K562 (cell line): ENCODE data around the gene TRNAU1AP. TPM values are rescaled to one million over a fixed set of nuclear protein-coding genes. Genes with fewer than 3 reads are reported as not detected.

Experiments
- CHD7 ChIP-seq: fragments of 200-600 bp; sonication (generic); IDR thresholded peaks from one replicate; pipeline ENCODE4 v1.6.1; 2012; ENCODE audit warnings: mild to moderate bottlenecking, low read depth, low read length, inconsistent platforms
- PHF21A ChIP-seq: fragments of 450-650 bp; IDR thresholded peaks from 2 replicates; pipeline ENCODE4 v1.6.1; 2017; ENCODE audit warnings: low read depth, borderline replicate concordance
- THAP12 ChIP-seq: fragments of 250-450 bp; sonication (Bioruptor Pico); IDR thresholded peaks from 2 replicates; pipeline ENCODE4 v1.9.0; 2021; ENCODE audit warnings: mild to moderate bottlenecking, inconsistent platforms
- ZBED1 ChIP-seq: IDR thresholded peaks from 2 replicates; pipeline ENCODE4 v1.6.1; 2014
- ZNF133 ChIP-seq: fragments of 250-450 bp; sonication (Bioruptor Pico); IDR thresholded peaks from 2 replicates; pipeline ENCODE4 v1.4.0; 2020; ENCODE audit warnings: mild to moderate bottlenecking
- ZNF668 ChIP-seq: fragments of 250-450 bp; sonication (Bioruptor Pico); IDR thresholded peaks from 2 replicates; pipeline ENCODE4 v1.8.0; 2022; ENCODE audit warnings: mild to moderate bottlenecking, inconsistent platforms
- polyA plus RNA-seq, 8 experiments: library from polyadenylated mRNA; depleted of rRNA in 4 of 8; stranded (reverse) in 5 of 8; unstranded in 3 of 8; fragments of >200 nt; fragmentation: Nextera tagmentation in 2 of 8; fragmentation: Illumina TruSeq in 1 of 8; extraction: Ambion mirVana in 2 of 8; extraction: Trizol in 1 of 8; gene quantifications; 2 replicates each; pipeline versions ENCODE4 v1.2.1 to v1.2.3, GENCODE V29; 2011 to 2014; ENCODE audit warnings: inconsistent platforms in 1 of 8, missing spikeins in 1 of 8
- total RNA-seq, 7 experiments: library from RNA; depleted of rRNA in 6 of 7; stranded (reverse); fragments of >200 nt in 6 of 7; fragmentation: Illumina TruSeq in 2 of 7; extraction: Trizol in 2 of 7; gene quantifications; 2 replicates each; pipeline versions ENCODE4 v1.2.1 to v1.2.3, GENCODE V29; 2011 to 2021; ENCODE audit warnings: low replicate concordance in 1 of 7

TRNAU1AP gene
- total and polyA plus RNA-seq, 9 of the 15 experiments (the other 6 are each of a cell fraction or from before 2014, with no cell fraction given), result 34.9 to 110 (median 46.3) TPM

- TF ChIP-seq ZNF668 (CRISPR knock-in tag), result no peak
- no peak for TF ChIP-seq ZBED1
- TF ChIP-seq ZNF133 (CRISPR knock-in tag), result no peak
- no peak for TF ChIP-seq CHD7
- no peak for TF ChIP-seq THAP12 (CRISPR knock-in tag)
- TF ChIP-seq PHF21A, result no peak
These were observed 53.9 kb downstream of the TRNAU1AP start (continued) for GRCh38 chr1:28606771-28607170.
